ENCODE results near the gene SGTB.

SGTB gene, protein sequence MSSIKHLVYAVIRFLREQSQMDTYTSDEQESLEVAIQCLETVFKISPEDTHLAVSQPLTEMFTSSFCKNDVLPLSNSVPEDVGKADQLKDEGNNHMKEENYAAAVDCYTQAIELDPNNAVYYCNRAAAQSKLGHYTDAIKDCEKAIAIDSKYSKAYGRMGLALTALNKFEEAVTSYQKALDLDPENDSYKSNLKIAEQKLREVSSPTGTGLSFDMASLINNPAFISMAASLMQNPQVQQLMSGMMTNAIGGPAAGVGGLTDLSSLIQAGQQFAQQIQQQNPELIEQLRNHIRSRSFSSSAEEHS

GRCh38 chr5:65721720-65722574, at the start of gene SGTB, which contains the start of gene NLN:
Gene SGTB, minus strand, starts transcription at chr5:65722109. Its CDS starts 1,302 bp downstream, at chr5:65720807.
Gene NLN, plus strand, starts transcription at chr5:65722205. Its CDS starts 169 bp downstream, at chr5:65722374.
- DNase-seq (ENCODE audit: low spot score), result peak; percentile 97

GRCh38 chr5:65771266-65771665, 49.4 kb upstream of the SGTB start:
- DNase-seq (ENCODE audit: low spot score), result no peak

GRCh38 chr5:65769539-65769938, 47.6 kb upstream of the SGTB start:
- DNase-seq (ENCODE audit: low spot score), result no peak

GRCh38 chr5:65768723-65769346, 46.9 kb upstream of the SGTB start:
- DNase-seq (ENCODE audit: low spot score), result no peak

DNA sequence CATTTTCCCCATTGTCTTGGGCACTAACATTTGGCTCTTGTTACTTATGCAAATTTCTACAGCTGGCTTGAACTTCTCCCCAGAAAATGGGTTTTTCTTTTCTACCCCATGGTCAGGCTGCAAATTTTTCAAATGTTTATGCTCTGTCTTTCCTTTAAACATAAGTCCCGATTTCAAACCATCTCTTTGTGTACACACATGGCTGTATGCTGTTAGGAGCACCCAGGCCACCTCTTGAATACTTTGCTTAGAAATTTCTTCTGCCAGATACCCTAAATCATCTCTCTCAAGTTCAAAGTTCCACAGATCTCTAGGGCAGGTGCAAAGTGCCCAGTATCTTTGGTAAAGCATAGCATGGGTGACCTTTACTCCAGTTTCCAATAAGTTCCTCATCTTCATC, 45.7 kb upstream of the SGTB start:
- DNase-seq (ENCODE audit: low spot score), result no peak

GRCh38 chr5:65766781-65767180, 44.9 kb upstream of the SGTB start:
- no peak for DNase-seq (ENCODE audit: low spot score)

DNA sequence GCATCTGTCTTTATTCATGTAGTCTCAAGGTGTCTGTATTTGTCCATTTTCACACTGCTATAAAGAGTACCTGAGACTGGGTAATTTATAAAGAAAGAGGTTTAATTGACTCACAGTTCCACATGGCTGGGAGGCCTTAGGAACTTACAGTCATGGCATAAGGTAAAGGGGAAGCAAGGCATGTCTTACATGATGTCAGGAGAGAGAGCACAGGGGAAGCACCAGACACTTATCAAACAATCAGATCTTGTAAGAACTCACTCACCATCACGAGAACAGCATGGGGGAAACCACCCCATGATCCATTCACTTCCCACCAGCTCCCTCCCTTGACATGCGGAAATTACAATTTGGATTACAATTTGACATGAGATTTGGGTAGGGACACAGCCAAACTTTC, 44.3 kb upstream of the SGTB start:
- DNase-seq (ENCODE audit: low spot score), result no peak

DNA sequence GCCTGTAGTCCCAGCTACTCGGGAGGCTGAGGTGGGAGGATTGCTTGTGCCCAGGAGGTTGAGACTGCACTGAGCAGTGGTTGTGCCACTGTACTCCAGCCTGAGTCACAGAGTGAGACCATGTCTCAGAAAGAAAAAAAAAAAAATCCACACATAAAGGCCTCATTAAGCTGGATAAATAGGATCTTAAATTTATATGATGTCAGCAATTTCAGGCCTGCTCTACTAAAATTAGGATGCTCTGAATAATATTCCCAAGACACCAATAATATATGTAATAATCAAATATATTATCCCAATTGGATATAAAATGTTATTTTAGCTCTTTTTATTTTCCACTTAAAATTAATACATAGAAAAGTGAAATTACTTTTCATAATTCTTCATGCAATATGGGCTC, 43.7 kb upstream of the SGTB start:
- no peak for DNase-seq (ENCODE audit: low spot score)

DNA sequence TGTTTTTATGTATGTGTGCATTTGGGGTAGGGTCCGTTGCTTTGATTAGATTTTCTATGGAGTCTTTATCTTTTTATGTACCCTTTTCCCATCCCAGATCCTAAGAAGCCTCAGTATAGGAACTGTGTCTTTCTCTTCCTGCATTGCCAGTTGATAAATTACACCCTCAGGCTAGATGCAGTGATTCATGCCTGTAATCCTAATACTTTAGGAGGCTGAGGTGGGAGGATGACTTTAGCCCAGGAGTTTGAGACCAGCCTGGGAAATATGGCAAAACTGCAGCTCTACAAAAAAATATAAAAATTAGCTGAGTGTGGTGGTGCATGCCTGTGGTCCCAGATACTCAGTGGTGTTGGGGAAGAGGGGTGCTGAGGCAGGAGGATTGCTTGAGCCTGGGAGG, 40.3 kb upstream of the SGTB start:
- no peak for DNase-seq (ENCODE audit: low spot score)

GRCh38 chr5:65760504-65761275, 38.8 kb upstream of the SGTB start:
- no peak for DNase-seq (ENCODE audit: low spot score)

DNA sequence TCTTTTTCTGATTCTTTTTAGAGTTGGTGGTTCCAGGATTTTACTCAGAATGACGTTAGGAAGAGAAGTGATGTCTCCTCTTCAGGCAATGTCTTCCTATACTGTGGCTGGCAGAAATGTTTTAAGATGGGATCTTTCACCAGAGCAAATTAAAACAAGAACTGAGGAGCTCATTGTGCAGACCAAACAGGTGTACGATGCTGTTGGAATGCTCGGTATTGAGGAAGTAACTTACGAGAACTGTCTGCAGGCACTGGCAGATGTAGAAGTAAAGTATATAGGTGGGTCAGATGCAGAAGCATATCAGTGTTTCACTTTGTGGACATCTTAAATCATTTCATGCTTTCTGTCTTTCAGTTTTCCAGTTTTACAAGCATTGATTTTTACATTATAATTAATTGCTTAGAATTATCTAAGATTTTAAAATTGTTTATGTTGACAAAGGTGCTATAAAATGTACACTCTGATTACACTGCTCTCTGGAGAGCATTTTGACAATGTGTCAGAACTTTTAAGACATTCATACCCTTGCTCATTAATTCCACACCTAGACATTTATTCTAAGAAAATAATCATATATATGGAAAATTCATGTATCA, 36.7 kb upstream of the SGTB start:
- no peak for DNase-seq (ENCODE audit: low spot score)

- no peak for DNase-seq (ENCODE audit: low spot score)
Measured at GRCh38 chr5:65753189-65753588, 31.3 kb upstream of the SGTB start.

- no peak for DNase-seq (ENCODE audit: low spot score)
Measured at GRCh38 chr5:65750938-65751337, 29.0 kb upstream of the SGTB start.

GRCh38 chr5:65749956-65750355, 28.0 kb upstream of the SGTB start:
- no peak for DNase-seq (ENCODE audit: low spot score)

GRCh38 chr5:65749221-65749844, 27.4 kb upstream of the SGTB start:
- DNase-seq (ENCODE audit: low spot score), result no peak

GRCh38 chr5:65742565-65743231, 20.8 kb upstream of the SGTB start:
- peak; percentile 46 for DNase-seq (ENCODE audit: low spot score)

DNA sequence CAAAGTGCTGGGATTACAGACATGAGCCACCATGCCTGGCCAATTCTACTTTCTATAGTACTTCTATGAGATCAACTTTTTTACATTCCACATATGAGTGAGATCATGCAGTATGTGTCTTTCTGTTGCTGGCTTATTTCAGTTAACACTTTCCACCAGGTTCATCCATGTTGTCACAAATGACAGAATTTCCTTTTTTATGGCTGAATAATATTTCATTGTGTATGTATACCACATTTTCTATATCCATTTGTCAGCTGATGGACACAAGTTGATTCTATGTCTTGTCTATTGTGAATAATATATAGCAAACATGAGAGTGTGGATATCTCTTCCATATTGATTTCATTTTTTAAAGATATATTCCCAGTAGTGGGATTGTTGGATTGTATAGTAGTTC, 17.3 kb upstream of the SGTB start:
- no peak for DNase-seq (ENCODE audit: low spot score)

GRCh38 chr5:65738305-65738704, 16.4 kb upstream of the SGTB start:
- no peak for DNase-seq (ENCODE audit: low spot score)

DNA sequence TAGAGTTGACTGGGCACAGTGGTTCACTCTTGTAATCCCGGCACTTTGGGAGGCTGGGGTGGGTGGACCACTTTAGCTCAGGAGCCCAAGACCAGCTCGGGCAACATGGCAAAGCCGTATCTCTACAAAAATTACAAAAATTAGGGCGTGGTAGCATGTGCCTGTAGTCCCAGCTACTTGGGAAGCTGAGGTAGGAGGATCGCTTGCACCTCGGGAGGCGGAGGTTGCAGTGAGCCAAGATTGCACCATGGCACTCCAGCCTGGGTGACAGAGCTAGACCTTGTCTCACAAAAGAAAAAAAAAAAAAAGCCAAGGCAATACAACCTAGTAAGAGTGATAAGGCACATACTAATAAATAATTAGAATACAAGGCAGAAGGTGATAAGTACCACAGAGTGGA, 15.9 kb upstream of the SGTB start:
- DNase-seq (ENCODE audit: low spot score), result no peak

DNA sequence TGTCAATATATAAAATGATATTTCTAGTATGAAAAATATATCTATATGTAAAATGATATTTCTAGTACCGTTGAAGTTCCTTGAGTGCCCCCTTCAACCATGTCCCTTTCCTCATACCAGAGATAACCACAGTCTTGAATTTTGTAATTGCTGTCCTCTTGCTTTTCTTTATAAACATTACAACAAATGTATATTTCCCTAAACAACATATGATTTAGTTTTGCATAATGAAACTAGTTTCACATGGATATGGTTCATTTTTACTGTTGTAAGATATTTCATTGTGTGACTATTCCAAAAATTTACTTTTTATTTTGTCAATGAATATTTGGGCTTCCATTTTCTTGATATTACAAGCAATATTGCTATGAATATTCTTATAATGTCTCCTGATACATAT, 14.1 kb upstream of the SGTB start:
- DNase-seq (ENCODE audit: low spot score), result no peak

DNA sequence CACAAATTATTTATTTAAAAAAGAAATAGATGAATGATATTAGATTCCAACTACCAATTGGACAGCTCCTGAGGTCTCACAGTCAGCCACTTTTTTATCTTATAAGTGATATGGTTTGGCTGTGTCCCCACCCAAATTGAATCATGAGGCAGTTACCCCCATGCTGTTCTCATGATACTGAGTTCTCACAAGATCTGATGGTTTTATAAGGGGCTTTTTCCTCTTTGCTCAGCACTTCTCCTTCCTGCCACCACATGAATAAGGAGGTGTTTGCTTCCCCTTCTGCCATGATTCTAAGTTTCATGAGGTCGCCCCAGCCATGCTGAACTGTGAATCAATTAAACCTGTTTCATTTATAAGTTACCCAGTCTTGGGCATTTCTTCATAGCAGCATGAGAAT, 13.0 kb upstream of the SGTB start:
- no peak for DNase-seq (ENCODE audit: low spot score)
